GM23338 (cell line): ENCODE results near the gene ZNF566. TPM values are rescaled to one million over a fixed set of nuclear protein-coding genes. Genes with fewer than 3 reads are reported as not detected.

Experiments
- ATAC-seq: fragments of 200-7000 bp; cut with Tn5 transposase; 3 replicates; pipeline ENCODE4 v1.9.1; 2020
- DNase-seq: peaks from one replicate; pipeline ENCODE4 v3.0.0-alpha.2; 2015; ENCODE audit warnings: low spot score
- H2AFZ ChIP-seq: fragments of 200-600 bp; sonication (generic); 2 replicates; pipeline ENCODE4 v1.8.0; 2016; ENCODE audit warnings: antibody characterized with exemption, mild to moderate bottlenecking, moderate library complexity
- H3F3A ChIP-seq: fragments of 200-600 bp; sonication (generic); replicated peaks from 2 replicates; pipeline ENCODE4 v1.8.0; 2017; ENCODE audit warnings: antibody characterized with exemption, mixed run types, low read depth
- H3K27ac ChIP-seq: fragments of 200-600 bp; sonication (generic); 2 replicates; pipeline ENCODE4 v1.6.1; 2016; ENCODE audit warnings: low read depth
- H3K27me3 ChIP-seq: fragments of 200-600 bp; sonication (generic); 2 replicates; pipeline ENCODE4 v1.8.0; 2016; ENCODE audit warnings: mild to moderate bottlenecking, mixed run types, moderate library complexity; ENCODE audit not compliant: insufficient read depth
- H3K36me3 ChIP-seq: fragments of 200-600 bp; sonication (generic); 2 replicates; pipeline ENCODE4 v1.8.0; 2016; ENCODE audit warnings: mild to moderate bottlenecking; ENCODE audit not compliant: insufficient read depth
- H3K4me1 ChIP-seq: fragments of 200-600 bp; sonication (generic); 2 replicates; pipeline ENCODE4 v1.8.0; 2016; ENCODE audit warnings: mild to moderate bottlenecking, moderate library complexity; ENCODE audit not compliant: insufficient read depth
- H3K4me2 ChIP-seq: fragments of 200-600 bp; sonication (generic); 2 replicates; pipeline ENCODE4 v1.7.1; 2017; ENCODE audit warnings: mixed run types
- H3K4me3 ChIP-seq: fragments of 200-600 bp; sonication (generic); 2 replicates; pipeline ENCODE4 v1.6.1; 2016; ENCODE audit warnings: mixed run types
- H3K79me2 ChIP-seq: fragments of 200-600 bp; sonication (generic); replicated peaks from 2 replicates; pipeline ENCODE4 v1.8.0; 2017; ENCODE audit warnings: mild to moderate bottlenecking; ENCODE audit not compliant: insufficient read depth
- H3K9me2 ChIP-seq: fragments of 200-600 bp; sonication (generic); 2 replicates; pipeline ENCODE4 v1.8.0; 2017; ENCODE audit not compliant: insufficient read depth
- H4K20me1 ChIP-seq: fragments of 200-600 bp; sonication (generic); replicated peaks from 2 replicates; pipeline ENCODE4 v1.8.0; 2017; ENCODE audit warnings: mild to moderate bottlenecking; ENCODE audit not compliant: insufficient read depth
- H3K27ac Mint-ChIP-seq: 2 replicates; pipeline ENCODE4 v1.8.0; 2020; ENCODE audit warnings: inconsistent platforms, mild to moderate bottlenecking, moderate library complexity, mixed read lengths
- H3K27me3 Mint-ChIP-seq: 3 replicates; pipeline ENCODE4 v1.8.0; 2022; ENCODE audit warnings: low read depth, mild to moderate bottlenecking, moderate library complexity, mixed read lengths, inconsistent platforms; ENCODE audit not compliant: insufficient read depth, poor library complexity
- H3K36me3 Mint-ChIP-seq: 3 replicates; pipeline ENCODE4 v1.8.0; 2021; ENCODE audit warnings: low read depth, mild to moderate bottlenecking, inconsistent platforms, moderate library complexity, mixed read lengths
- H3K4me1 Mint-ChIP-seq: 3 replicates; pipeline ENCODE4 v1.8.0; 2020; ENCODE audit warnings: mild to moderate bottlenecking, inconsistent platforms, mixed read lengths
- H3K4me3 Mint-ChIP-seq: 3 replicates; pipeline ENCODE4 v1.8.0; 2021; ENCODE audit warnings: moderate library complexity, mild to moderate bottlenecking, inconsistent platforms, mixed read lengths
- H3K9me3 Mint-ChIP-seq: 3 replicates; pipeline ENCODE4 v1.8.0; 2020; ENCODE audit warnings: moderate library complexity, mild to moderate bottlenecking, inconsistent platforms, mixed read lengths
- CREB1 ChIP-seq: fragments of 250-450 bp; sonication (Bioruptor Pico); IDR thresholded peaks from 2 replicates; pipeline ENCODE4 v1.5.0; 2020; ENCODE audit warnings: low read depth, mild to moderate bottlenecking, moderate library complexity
- ETS1 ChIP-seq: IDR thresholded peaks from 2 replicates; pipeline ENCODE4 v1.6.1; 2016; ENCODE audit warnings: antibody characterized with exemption
- POLR2AphosphoS5 ChIP-seq: IDR thresholded peaks from 2 replicates; pipeline ENCODE4 v1.6.1; 2016; ENCODE audit warnings: antibody characterized with exemption, low read depth
- REST ChIP-seq: IDR thresholded peaks from one replicate; pipeline ENCODE4 v1.6.1; 2018; ENCODE audit warnings: antibody characterized with exemption; ENCODE audit not compliant: unreplicated experiment
- STAT1 ChIP-seq: IDR thresholded peaks from one replicate; pipeline ENCODE4 v1.6.1; 2016; ENCODE audit warnings: antibody characterized with exemption; ENCODE audit not compliant: unreplicated experiment
- ZNF462 ChIP-seq: fragments of 250-450 bp; sonication (Bioruptor Pico); IDR thresholded peaks from 2 replicates; pipeline ENCODE4 v1.5.0; 2020; ENCODE audit warnings: mild to moderate bottlenecking, moderate library complexity
- long read RNA-seq: library from polyadenylated mRNA; unstranded; transcript quantifications from one replicate; pipeline ENCODE4 v2.0.0, GENCODE V29; 2020; ENCODE audit not compliant: unreplicated experiment
- polyA plus RNA-seq: library from polyadenylated mRNA; unstranded; fragments of >200 nt; fragmentation: Nextera tagmentation; extraction: Ambion mirVana; gene quantifications from 2 replicates; pipeline ENCODE4 v1.2.1, GENCODE V29; 2016
- total RNA-seq: library from RNA; depleted of rRNA; stranded (reverse); fragments of >200 nt; shearing (Covaris generic); gene quantifications from 2 replicates; pipeline ENCODE4 v1.2.3, GENCODE V29; 2014; rRNA removed

Gene ZNF566
- total RNA-seq (18.0 and 22.8 TPM in 2 replicates), polyA plus RNA-seq (8.5 and 11.9 TPM in 2 replicates)
- long read RNA-seq, partial matches to known transcripts, result 0 of 5 reads
- long read RNA-seq, other reads (novel, unspliced or antisense), result 2 of 5 reads

- Histone ChIP-seq H3K27me3 (no peaks in the 10 kb centered on the region), H3K9me2 (no peaks in the 10 kb centered on the region), H3F3A (no peaks in the 10 kb centered on the region), H3K4me3 (peak within 1 kb of the TSS; percentile 73), H3K4me1 (no peaks in the 10 kb centered on the region), H3K27ac (peak within 1 kb of the TSS; percentile 96), H4K20me1 (0 out of 2 replicates have a peak, but pooled peaks cover 4% of the 10 kb centered on the region), H3K36me3 (no peaks in the 10 kb centered on the region; the same call in 1 of the 2 replicates), H3K4me2 (peak within 1 kb of the TSS; percentile 86), H3K79me2 (peaks cover 43% of the 10 kb centered on the region), H2AFZ (peak within 1 kb of the TSS; percentile 61; the same call in 1 of the 2 replicates)
- peak within 1 kb of the TSS; percentile 89 for H3K4me3 Mint-ChIP-seq
- DNase-seq (peak; percentile 100), ATAC-seq (peak; percentile 96)
- TF ChIP-seq CREB1 (CRISPR knock-in tag), result 0 out of 2 replicates have a peak, but pooled peaks have one; percentile 6
- TF ChIP-seq STAT1, result no peak
- no peak for TF ChIP-seq ZNF462
- TF ChIP-seq ETS1, result peak; percentile 89
- TF ChIP-seq REST, result peak; percentile 29
- peak; percentile 87 for TF ChIP-seq POLR2AphosphoS5
- peaks cover 12% of the 10 kb centered on the region for H3K27me3 Mint-ChIP-seq
- H3K4me1 Mint-ChIP-seq, result peaks cover 9% of the 10 kb centered on the region; the same call in 2 of the 3 replicates
- peak within 1 kb of the TSS; percentile 100 for H3K27ac Mint-ChIP-seq
- peaks cover 41% of the 10 kb centered on the region for H3K9me3 Mint-ChIP-seq
- peaks cover 40% of the 10 kb centered on the region for H3K36me3 Mint-ChIP-seq
Measured at GRCh38 chr19:36489118-36489919, at the start of gene ZNF566. ZNF566 (minus strand) TSS chr19:36489561; CDS start chr19:36476557, 13,004 bp downstream.
